CD14-positive monocyte (primary cell): ENCODE results near the gene IGF2R. TPM values are rescaled to one million over a fixed set of nuclear protein-coding genes. Genes with fewer than 3 reads are reported as not detected.

Experiments
- DNase-seq, 3 donors: peaks; one replicate each; pipeline ENCODE4 v3.0.0-alpha.2; 2011 to 2022
- H2AFZ ChIP-seq: 2 replicates; pipeline ENCODE4 v1.6.0; 2012; ENCODE audit warnings: mild to moderate bottlenecking, low read depth, low read length, inconsistent platforms; ENCODE audit not compliant: insufficient read depth, poor library complexity, severe bottlenecking
- H3K27ac ChIP-seq, 2 donors: 1 replicate in 1 of 2; 2 replicates in 1 of 2; pipeline ENCODE4 v1.5.1; 2012 to 2013; ENCODE audit warnings: low read length in 2 of 2, control low read depth in 1 of 2, inconsistent platforms in 1 of 2, low read depth in 1 of 2, mild to moderate bottlenecking in 1 of 2
- H3K27me3 ChIP-seq, 2 donors: one replicate each; pipeline versions ENCODE4 v1.6.0 to v1.6.1; 2011 to 2013; ENCODE audit warnings: low read length in 2 of 2; ENCODE audit not compliant: control insufficient read depth in 2 of 2, insufficient read depth in 2 of 2
- H3K36me3 ChIP-seq, 2 donors: replicated peaks in 1 of 2; 1 replicate in 1 of 2; 2 replicates in 1 of 2; pipeline versions ENCODE4 v1.5.1 to v1.6.1; 2012 to 2013; ENCODE audit warnings: low read length in 2 of 2, control low read depth in 1 of 2, inconsistent platforms in 1 of 2, mild to moderate bottlenecking in 1 of 2; ENCODE audit not compliant: insufficient read depth in 2 of 2, control insufficient read depth in 1 of 2
- H3K4me1 ChIP-seq, 2 donors: 1 replicate in 1 of 2; 2 replicates in 1 of 2; pipeline versions ENCODE4 v1.5.1 to v1.6.1; 2012 to 2013; ENCODE audit warnings: low read length in 2 of 2, control low read depth in 1 of 2, inconsistent platforms in 1 of 2, mild to moderate bottlenecking in 1 of 2, moderate library complexity in 1 of 2; ENCODE audit not compliant: insufficient read depth in 2 of 2, control insufficient read depth in 1 of 2
- H3K4me2 ChIP-seq: replicated peaks from 2 replicates; pipeline ENCODE3; 2012; ENCODE audit warnings: low read length, moderate library complexity, mild to moderate bottlenecking; ENCODE audit not compliant: poor library complexity, severe bottlenecking; ENCODE audit errors: extremely low read depth
- H3K4me3 ChIP-seq, 3 experiments: fragments of 200-600 bp in 1 of 3; sonication (generic) in 1 of 3; replicated peaks in 1 of 3; 1 replicate in 2 of 3; 2 replicates in 1 of 3; pipeline ENCODE4 v1.5.1; 2011 to 2013; ENCODE audit warnings: low read length in 3 of 3, mild to moderate bottlenecking in 3 of 3, control low read depth in 2 of 3, low read depth in 2 of 3, inconsistent platforms in 1 of 3, moderate library complexity in 1 of 3
- H3K79me2 ChIP-seq: 2 replicates; pipeline ENCODE4 v1.6.0; 2012; ENCODE audit warnings: mild to moderate bottlenecking, control low read depth, inconsistent platforms, low read length, moderate library complexity; ENCODE audit not compliant: insufficient read depth
- H3K9ac ChIP-seq: 2 replicates; pipeline ENCODE4 v1.6.0; 2017; ENCODE audit warnings: low read length, mild to moderate bottlenecking; ENCODE audit not compliant: insufficient read depth, poor library complexity, severe bottlenecking
- H3K9me3 ChIP-seq, 2 donors: replicated peaks in 1 of 2; 1 replicate in 1 of 2; 2 replicates in 1 of 2; pipeline versions ENCODE4 v1.5.1 to v1.6.1; 2012 to 2013; ENCODE audit warnings: low read length in 2 of 2, control low read depth in 1 of 2; ENCODE audit not compliant: control insufficient read depth in 1 of 2, insufficient read depth in 1 of 2
- H4K20me1 ChIP-seq: 2 replicates; pipeline ENCODE4 v1.6.0; 2012; ENCODE audit warnings: mild to moderate bottlenecking, low read length, control low read depth, moderate library complexity; ENCODE audit not compliant: insufficient read depth
- H3K27ac Mint-ChIP-seq, 7 donors: one replicate each; pipeline ENCODE4 v1.8.0; 2020; ENCODE audit warnings: mild to moderate bottlenecking in 7 of 7, mixed read lengths in 7 of 7, moderate library complexity in 6 of 7, inconsistent platforms in 2 of 7
- H3K27me3 Mint-ChIP-seq, 3 donors: one replicate each; pipeline ENCODE4 v1.8.0; 2021 to 2022; ENCODE audit warnings: low read depth in 3 of 3, mild to moderate bottlenecking in 3 of 3, mixed read lengths in 3 of 3, moderate library complexity in 3 of 3, inconsistent platforms in 1 of 3
- H3K36me3 Mint-ChIP-seq, 2 donors: one replicate each; pipeline ENCODE4 v1.8.0; 2020; ENCODE audit warnings: mixed read lengths in 2 of 2, inconsistent platforms in 1 of 2, mild to moderate bottlenecking in 1 of 2
- H3K4me1 Mint-ChIP-seq: one replicate; pipeline ENCODE4 v1.8.0; 2020; ENCODE audit warnings: mild to moderate bottlenecking, mixed read lengths
- H3K4me3 Mint-ChIP-seq, 2 donors: one replicate each; pipeline ENCODE4 v1.8.0; 2020; ENCODE audit warnings: mild to moderate bottlenecking in 2 of 2, mixed read lengths in 2 of 2, moderate library complexity in 1 of 2
- H3K9me3 Mint-ChIP-seq, 7 donors: one replicate each; pipeline ENCODE4 v1.8.0; 2020 to 2022; ENCODE audit warnings: mixed read lengths in 7 of 7, mild to moderate bottlenecking in 6 of 7, moderate library complexity in 6 of 7, inconsistent platforms in 2 of 7
- WGBS: methylation state at CpG from one replicate; pipeline ENCODE4 v1.1.5; 2013; ENCODE audit warnings: missing lambda C conversion rate; ENCODE audit not compliant: insufficient coverage; 5-methylcytosine and 5-hydroxymethylcytosine counted together
- intact Hi-C, 2 donors: fragments of 100-400 bp; cut with micrococcal nuclease; formaldehyde crosslinking; loops; one replicate each; pipeline versions ENCODE4 v1.15.0 to v1.15.1; 2023
- polyA plus RNA-seq, 3 donors: library from polyadenylated mRNA; depleted of rRNA in 1 of 3; unstranded in 2 of 3; stranded (reverse) in 1 of 3; fragments of 300-500 nt in 2 of 3; fragments of >200 nt in 1 of 3; fragmentation: Illumina TruSeq in 2 of 3; gene quantifications; 1 replicate in 2 of 3; 2 replicates in 1 of 3; pipeline ENCODE4 v1.2.3, GENCODE V29; 2012 to 2021
- TF ChIP-seq, protein P1 (sequence below): fragments of 200-600 bp; IDR thresholded peaks from one replicate; pipeline ENCODE4 v1.8.0; 2022; ENCODE audit warnings: antibody characterized with exemption, mild to moderate bottlenecking

Gene IGF2R
- polyA plus RNA-seq, 3 donors = 6.9 to 44.8 (median 8.2) TPM

DNA sequence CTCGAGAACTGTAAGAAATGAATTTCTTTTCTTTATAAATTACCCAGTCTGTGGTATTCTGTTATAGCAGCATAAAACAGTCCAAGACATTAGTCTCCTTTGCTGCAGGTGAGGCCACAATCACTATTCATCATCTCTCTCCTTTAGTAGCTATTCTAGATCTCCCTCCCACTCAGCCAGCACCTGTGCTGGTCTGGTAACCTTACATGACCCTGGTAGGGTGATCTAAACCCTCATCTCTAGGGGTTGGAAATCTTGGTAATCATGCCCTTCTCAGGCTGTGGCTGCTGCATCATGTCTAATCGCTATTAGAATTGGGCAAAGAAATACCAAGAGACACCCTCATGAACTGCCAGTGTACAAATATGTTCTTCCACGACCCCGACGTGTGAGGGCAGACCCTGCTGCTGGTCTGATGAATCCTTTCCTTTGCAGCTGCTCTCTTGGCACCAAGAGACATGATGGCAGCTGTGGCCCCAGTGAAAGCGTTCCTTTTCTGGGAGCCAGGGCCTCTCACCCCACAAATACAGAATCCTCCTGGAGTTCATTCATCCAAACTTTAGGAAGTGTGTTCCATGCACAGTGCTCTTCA lies 23.0 kb upstream of the IGF2R start:
- intact Hi-C loops = no loop called here
- 96% methylated on average over 4 of the region's 6 CpGs for WGBS

DNA sequence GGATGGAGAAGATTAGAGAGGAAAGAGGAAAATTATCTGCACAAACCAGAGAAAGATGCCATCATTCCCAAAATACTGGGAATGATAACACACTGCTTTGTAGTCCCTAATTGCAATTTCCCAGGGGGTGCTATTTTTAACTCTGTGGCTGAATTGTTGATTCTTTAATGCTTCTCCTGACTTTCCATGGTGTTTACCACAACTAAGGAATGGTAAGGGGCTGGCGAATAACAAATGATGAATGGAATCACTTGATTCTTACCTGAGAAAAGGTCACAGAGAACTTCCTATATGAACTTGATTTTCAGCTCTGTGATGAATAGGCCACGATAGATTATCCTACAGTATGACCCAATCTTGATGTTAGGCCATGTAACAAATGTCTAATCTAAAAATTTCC lies 22.0 kb upstream of the IGF2R start:
- H3K4me3 ChIP-seq = no peak overlapping the region
- WGBS = no CpG with 5 or more reads among the region's 2 CpGs
- Mint-ChIP-seq H3K27ac (no peak overlapping the region), H3K27me3 (peaks cover 0 to 8% (median 5%) of the 10 kb centered on the region in 3 donors), H3K9me3 (peaks cover 11 to 20% (median 18%) of the 10 kb centered on the region in 7 donors), H3K36me3 (peaks cover 11% of the 10 kb centered on the region in 2 donors), H3K4me3 (no peak overlapping the region), H3K4me1 (peaks cover 31% of the 10 kb centered on the region)
- no peak overlapping the region for H3K4me2 ChIP-seq
- no peak overlapping the region for H3K9ac ChIP-seq
- no peaks in the 10 kb centered on the region for H3K27me3 ChIP-seq
- TF ChIP-seq, protein P1, sequence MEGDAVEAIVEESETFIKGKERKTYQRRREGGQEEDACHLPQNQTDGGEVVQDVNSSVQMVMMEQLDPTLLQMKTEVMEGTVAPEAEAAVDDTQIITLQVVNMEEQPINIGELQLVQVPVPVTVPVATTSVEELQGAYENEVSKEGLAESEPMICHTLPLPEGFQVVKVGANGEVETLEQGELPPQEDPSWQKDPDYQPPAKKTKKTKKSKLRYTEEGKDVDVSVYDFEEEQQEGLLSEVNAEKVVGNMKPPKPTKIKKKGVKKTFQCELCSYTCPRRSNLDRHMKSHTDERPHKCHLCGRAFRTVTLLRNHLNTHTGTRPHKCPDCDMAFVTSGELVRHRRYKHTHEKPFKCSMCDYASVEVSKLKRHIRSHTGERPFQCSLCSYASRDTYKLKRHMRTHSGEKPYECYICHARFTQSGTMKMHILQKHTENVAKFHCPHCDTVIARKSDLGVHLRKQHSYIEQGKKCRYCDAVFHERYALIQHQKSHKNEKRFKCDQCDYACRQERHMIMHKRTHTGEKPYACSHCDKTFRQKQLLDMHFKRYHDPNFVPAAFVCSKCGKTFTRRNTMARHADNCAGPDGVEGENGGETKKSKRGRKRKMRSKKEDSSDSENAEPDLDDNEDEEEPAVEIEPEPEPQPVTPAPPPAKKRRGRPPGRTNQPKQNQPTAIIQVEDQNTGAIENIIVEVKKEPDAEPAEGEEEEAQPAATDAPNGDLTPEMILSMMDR = no peak
- intact Hi-C loops = no loop called here
- peaks cover 13 to 19% of the 10 kb centered on the region in 2 donors for H3K9me3 ChIP-seq
- no peak overlapping the region for H2AFZ ChIP-seq
- no peaks in the 10 kb centered on the region for H4K20me1 ChIP-seq
- H3K27ac ChIP-seq = no peak overlapping the region
- H3K36me3 ChIP-seq = no peaks in the 10 kb centered on the region
- no peaks in the 10 kb centered on the region for H3K79me2 ChIP-seq
- DNase-seq = no peak
- peaks cover 29 to 35% of the 10 kb centered on the region in 2 donors for H3K4me1 ChIP-seq

More for the DNA sequence above, 23.0 kb upstream of the IGF2R start:
- Histone ChIP-seq H2AFZ (no peak overlapping the region), H3K9me3 (peaks cover 13 to 19% of the 10 kb centered on the region in 2 donors), H4K20me1 (no peaks in the 10 kb centered on the region), H3K4me3 (no peak overlapping the region), H3K9ac (no peak overlapping the region), H3K4me1 (peaks cover 19 to 25% of the 10 kb centered on the region in 2 donors), H3K79me2 (no peaks in the 10 kb centered on the region), H3K36me3 (no peaks in the 10 kb centered on the region), H3K27me3 (no peaks in the 10 kb centered on the region), H3K4me2 (no peak overlapping the region), H3K27ac (no peak overlapping the region)
- TF ChIP-seq, protein P1 = no peak
- H3K27ac Mint-ChIP-seq = peak overlapping the region in 2 of 7 donors; percentile 18 to 24
- H3K9me3 Mint-ChIP-seq = peaks cover 11 to 20% (median 18%) of the 10 kb centered on the region in 7 donors
- H3K4me1 Mint-ChIP-seq = peaks cover 28% of the 10 kb centered on the region
- H3K36me3 Mint-ChIP-seq = peaks cover 11% of the 10 kb centered on the region in 2 donors
- DNase-seq = no peak
- no peak overlapping the region for H3K4me3 Mint-ChIP-seq
- peaks cover 0 to 14% (median 3%) of the 10 kb centered on the region in 3 donors for H3K27me3 Mint-ChIP-seq
